ENCODE measurements around the gene TP53TG5.

- no peak for TF ChIP-seq CTCF (IDR thresholded peaks at IDR 0.05; ENCODE audit: borderline replicate concordance, extremely low read depth, low read length, poor library complexity, severe bottlenecking)
- TF ChIP-seq EZH2 (IDR thresholded peaks at IDR 0.05; ENCODE audit: borderline replicate concordance, low read depth, low read length, severe bottlenecking) = no peak
These were observed 11.0 kb downstream of the TP53TG5 start for GRCh38 chr20:45367126-45367525.

Measured in DND-41 (cell line).